ENCODE results near the gene LAMC1.

The LAMC1 gene

GRCh38 chr1:183159960-183160359, 136.7 kb downstream of the LAMC1 start:
- Histone ChIP-seq H3K4me3 (ENCODE audit: insufficient read depth, low read length, poor library complexity, severe bottlenecking) (no peak overlapping the region), H3F3A (ENCODE audit: insufficient read depth) (no peaks in the 10 kb centered on the region), H2AFZ (ENCODE audit: low read depth, low read length, severe bottlenecking) (no peak overlapping the region), H3K36me3 (ENCODE audit: low read length) (no peaks in the 10 kb centered on the region), H3K27me3 (ENCODE audit: low read length) (no peaks in the 10 kb centered on the region), H3K79me2 (ENCODE audit: insufficient read depth, low read length) (no peaks in the 10 kb centered on the region), H3K9me2 (replicated peaks; ENCODE audit: insufficient read depth, low read length) (no peaks in the 10 kb centered on the region), H3K9me3 (ENCODE audit: insufficient read depth, low read length) (no peaks in the 10 kb centered on the region), H3K9ac (ENCODE audit: low read length) (no peak overlapping the region), H3K4me2 (ENCODE audit: low read depth, low read length, poor library complexity, severe bottlenecking) (no peak overlapping the region), H3K27ac (ENCODE audit: low read depth, low read length) (no peak overlapping the region), H4K20me1 (ENCODE audit: low read depth, low read length) (no peaks in the 10 kb centered on the region)
- no peak for TF ChIP-seq EZH2phosphoT487 (conservative IDR thresholded peaks at IDR 0.05; ENCODE audit: low read length)

DNA sequence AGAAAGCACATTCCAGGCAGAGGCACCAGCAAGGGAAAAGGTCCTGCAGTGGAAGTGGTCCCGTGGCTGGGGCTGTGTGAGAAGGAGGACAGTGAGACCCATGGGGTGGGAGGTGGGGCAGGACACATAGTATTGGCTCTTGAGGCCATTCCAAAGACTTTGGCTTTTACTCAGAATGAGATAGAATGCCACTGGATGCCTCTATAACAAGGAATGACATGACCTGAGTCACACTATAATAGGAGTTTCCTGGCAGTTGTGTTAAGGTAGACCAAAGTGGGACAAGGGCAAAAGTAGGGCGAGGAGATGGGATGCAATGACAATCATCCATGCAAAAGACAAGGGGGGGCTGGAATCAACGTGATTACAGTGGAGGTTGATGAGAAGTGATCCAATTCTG, 138.2 kb downstream of the LAMC1 start:
- Histone ChIP-seq H3K79me2 (ENCODE audit: insufficient read depth, low read length) (no peaks in the 10 kb centered on the region), H2AFZ (ENCODE audit: low read depth, low read length, severe bottlenecking) (no peak overlapping the region), H3K36me3 (ENCODE audit: low read length) (no peaks in the 10 kb centered on the region), H3K9me3 (ENCODE audit: insufficient read depth, low read length) (no peaks in the 10 kb centered on the region), H3F3A (ENCODE audit: insufficient read depth) (no peaks in the 10 kb centered on the region), H3K27ac (ENCODE audit: low read depth, low read length) (no peak overlapping the region), H4K20me1 (ENCODE audit: low read depth, low read length) (no peaks in the 10 kb centered on the region), H3K27me3 (ENCODE audit: low read length) (no peaks in the 10 kb centered on the region), H3K4me3 (ENCODE audit: insufficient read depth, low read length, poor library complexity, severe bottlenecking) (no peak overlapping the region), H3K9me2 (replicated peaks; ENCODE audit: insufficient read depth, low read length) (no peaks in the 10 kb centered on the region), H3K9ac (ENCODE audit: low read length) (no peak overlapping the region), H3K4me2 (ENCODE audit: low read depth, low read length, poor library complexity, severe bottlenecking) (no peak overlapping the region)
- no peak for TF ChIP-seq CTCF (IDR thresholded peaks at IDR 0.05; ENCODE audit: insufficient read depth, low read length, poor library complexity, severe bottlenecking)
- no peak for TF ChIP-seq EZH2phosphoT487 (conservative IDR thresholded peaks at IDR 0.05; ENCODE audit: low read length)

- TF ChIP-seq EZH2phosphoT487 (conservative IDR thresholded peaks at IDR 0.05; ENCODE audit: low read length) (no peak), CTCF (IDR thresholded peaks at IDR 0.05; ENCODE audit: insufficient read depth, low read length, poor library complexity, severe bottlenecking) (no peak)
- no peaks in the 10 kb centered on the region for H3F3A ChIP-seq (ENCODE audit: insufficient read depth)
- H3K4me3 ChIP-seq (ENCODE audit: insufficient read depth, low read length, poor library complexity, severe bottlenecking) = no peak overlapping the region
- H3K4me2 ChIP-seq (ENCODE audit: low read depth, low read length, poor library complexity, severe bottlenecking) = no peak overlapping the region
- H3K9me3 ChIP-seq (ENCODE audit: insufficient read depth, low read length) = no peaks in the 10 kb centered on the region
- H3K36me3 ChIP-seq (ENCODE audit: low read length) = no peaks in the 10 kb centered on the region
- no peaks in the 10 kb centered on the region for H3K79me2 ChIP-seq (ENCODE audit: insufficient read depth, low read length)
- H3K9me2 ChIP-seq (replicated peaks; ENCODE audit: insufficient read depth, low read length) = no peaks in the 10 kb centered on the region
- H4K20me1 ChIP-seq (ENCODE audit: low read depth, low read length) = no peaks in the 10 kb centered on the region
- H3K27ac ChIP-seq (ENCODE audit: low read depth, low read length) = no peak overlapping the region
- no peak overlapping the region for H2AFZ ChIP-seq (ENCODE audit: low read depth, low read length, severe bottlenecking)
- no peaks in the 10 kb centered on the region for H3K27me3 ChIP-seq (ENCODE audit: low read length)
- H3K9ac ChIP-seq (ENCODE audit: low read length) = no peak overlapping the region
Observed at GRCh38 chr1:183163316-183163715, 140.1 kb downstream of the LAMC1 start.

- TF ChIP-seq EZH2phosphoT487 (conservative IDR thresholded peaks at IDR 0.05; ENCODE audit: low read length) (no peak), CTCF (IDR thresholded peaks at IDR 0.05; ENCODE audit: insufficient read depth, low read length, poor library complexity, severe bottlenecking) (no peak)
- Histone ChIP-seq H3K9ac (ENCODE audit: low read length) (no peak overlapping the region), H4K20me1 (ENCODE audit: low read depth, low read length) (no peaks in the 10 kb centered on the region), H3K9me3 (ENCODE audit: insufficient read depth, low read length) (no peaks in the 10 kb centered on the region), H2AFZ (ENCODE audit: low read depth, low read length, severe bottlenecking) (no peak overlapping the region), H3K27me3 (ENCODE audit: low read length) (no peaks in the 10 kb centered on the region), H3K4me2 (ENCODE audit: low read depth, low read length, poor library complexity, severe bottlenecking) (no peak overlapping the region), H3K27ac (ENCODE audit: low read depth, low read length) (no peak overlapping the region), H3K36me3 (ENCODE audit: low read length) (no peaks in the 10 kb centered on the region), H3K79me2 (ENCODE audit: insufficient read depth, low read length) (no peaks in the 10 kb centered on the region), H3F3A (ENCODE audit: insufficient read depth) (no peaks in the 10 kb centered on the region), H3K4me3 (ENCODE audit: insufficient read depth, low read length, poor library complexity, severe bottlenecking) (no peak overlapping the region), H3K9me2 (replicated peaks; ENCODE audit: insufficient read depth, low read length) (no peaks in the 10 kb centered on the region)
Observed at GRCh38 chr1:183164340-183164739, 141.1 kb downstream of the LAMC1 start.
